GM21723 (cell line): Measurements from ENCODE around the gene PPRC1.
"Not testable (repeated sequence)": the region's sequence is repeated elsewhere in the genome, so short reads cannot be mapped to it uniquely, and the experiment has no call there.

Experiments used
- ATAC-seq: cut with Tn5 transposase; IDR thresholded peaks from one replicate; pipeline ENCODE4 v1.9.1; 2021; ENCODE audit warnings: mild to moderate bottlenecking, moderate library complexity; ENCODE audit not compliant: unreplicated experiment

PPRC1 gene

DNA sequence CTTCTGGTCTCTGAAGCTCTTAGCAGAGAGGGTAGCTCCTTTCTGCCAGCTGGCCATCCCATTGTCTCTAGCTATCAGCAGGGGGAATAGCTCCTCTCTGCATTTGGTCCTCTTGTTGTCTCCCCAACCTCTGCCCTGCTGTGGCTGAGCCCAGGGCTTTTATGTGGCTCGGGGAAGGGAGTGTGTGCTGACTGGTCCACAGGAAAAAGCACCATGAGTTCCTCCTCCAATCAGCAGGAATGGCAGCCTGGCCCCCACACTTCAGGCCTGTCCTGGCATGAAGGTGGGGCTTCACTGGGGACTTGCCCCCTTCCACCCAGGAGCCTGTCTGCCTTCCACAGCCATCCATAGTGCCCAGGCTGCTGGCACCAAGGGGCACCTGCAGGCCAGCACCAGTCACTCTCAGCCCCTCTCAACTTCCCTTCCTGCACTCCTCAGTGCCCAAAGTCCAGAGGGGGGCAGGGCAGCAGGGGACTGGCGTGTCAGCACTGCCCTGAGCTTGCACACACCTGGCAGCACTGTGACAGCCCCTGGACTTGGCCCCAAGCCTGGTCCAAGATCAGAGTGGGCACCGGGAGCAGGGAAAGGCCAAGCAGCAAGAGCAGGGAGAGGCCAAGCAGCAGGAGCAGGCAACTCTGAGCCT is 55.6 kb downstream of the PPRC1 start:
- no peak for ATAC-seq

DNA sequence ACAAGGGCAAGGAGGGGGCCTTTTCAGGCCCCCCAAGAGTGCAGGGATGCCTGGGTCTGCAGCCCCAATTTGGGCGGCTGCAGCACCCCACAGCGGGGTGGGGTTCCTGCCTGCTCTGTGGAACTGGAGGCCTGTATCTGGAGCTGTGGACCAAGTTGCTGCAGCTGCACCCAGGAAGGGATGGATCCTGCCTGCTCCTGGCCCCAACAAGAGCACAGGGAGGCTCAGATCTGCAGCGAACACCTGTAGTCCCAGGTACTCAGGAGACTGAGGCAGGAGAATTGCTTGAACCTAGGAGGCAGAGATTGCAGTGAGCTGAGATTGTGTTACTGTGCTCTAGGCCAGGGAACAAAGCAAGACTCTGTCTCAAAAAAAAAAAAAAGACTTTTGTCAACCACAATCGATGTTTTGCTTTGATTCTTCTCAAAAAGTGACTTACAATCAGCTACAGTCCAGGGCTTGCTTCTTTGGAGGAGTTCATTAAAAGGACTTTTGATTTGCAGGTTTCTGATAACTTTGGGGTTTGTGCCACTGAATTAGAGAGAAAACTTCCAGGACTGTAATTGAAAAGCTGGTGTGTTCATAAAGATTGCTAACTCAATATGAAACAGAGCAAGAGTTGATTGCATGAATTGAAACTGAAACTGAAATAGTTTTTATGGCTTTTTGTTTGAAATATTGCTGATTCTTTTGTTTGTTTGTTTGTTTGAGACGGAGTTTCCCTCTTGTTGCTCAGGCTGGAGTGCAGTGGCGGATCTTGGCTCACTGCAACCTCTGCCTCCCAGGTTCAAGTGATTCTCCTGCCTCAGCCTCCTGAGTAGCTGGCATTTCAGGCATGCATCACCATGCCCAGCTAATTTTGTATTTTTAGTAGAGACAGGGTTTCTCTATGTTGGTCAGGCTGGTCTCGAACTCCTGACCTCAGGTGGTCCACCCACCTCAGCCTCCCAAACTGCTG is 56.4 kb downstream of the PPRC1 start:
- not testable (repeated sequence) for ATAC-seq

DNA sequence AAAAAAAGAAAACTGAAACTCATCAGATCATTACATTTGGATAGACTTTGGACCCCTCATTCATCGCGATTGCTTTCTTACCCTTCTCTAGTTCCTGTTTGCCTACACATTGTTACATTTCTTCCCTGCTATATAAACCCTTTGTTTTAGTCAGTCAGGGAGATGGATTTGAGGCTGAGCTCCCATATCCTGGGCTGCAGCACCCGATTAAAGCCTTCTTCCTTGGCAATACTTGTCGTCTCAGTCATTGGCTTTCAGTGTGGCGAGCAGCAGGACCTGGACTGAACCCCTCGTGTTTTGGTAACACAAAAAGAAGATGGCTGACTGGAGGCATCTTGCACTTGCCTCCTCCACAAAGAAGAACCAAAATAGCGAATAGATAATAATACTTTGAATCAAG is 59.1 kb downstream of the PPRC1 start:
- no peak for ATAC-seq

DNA sequence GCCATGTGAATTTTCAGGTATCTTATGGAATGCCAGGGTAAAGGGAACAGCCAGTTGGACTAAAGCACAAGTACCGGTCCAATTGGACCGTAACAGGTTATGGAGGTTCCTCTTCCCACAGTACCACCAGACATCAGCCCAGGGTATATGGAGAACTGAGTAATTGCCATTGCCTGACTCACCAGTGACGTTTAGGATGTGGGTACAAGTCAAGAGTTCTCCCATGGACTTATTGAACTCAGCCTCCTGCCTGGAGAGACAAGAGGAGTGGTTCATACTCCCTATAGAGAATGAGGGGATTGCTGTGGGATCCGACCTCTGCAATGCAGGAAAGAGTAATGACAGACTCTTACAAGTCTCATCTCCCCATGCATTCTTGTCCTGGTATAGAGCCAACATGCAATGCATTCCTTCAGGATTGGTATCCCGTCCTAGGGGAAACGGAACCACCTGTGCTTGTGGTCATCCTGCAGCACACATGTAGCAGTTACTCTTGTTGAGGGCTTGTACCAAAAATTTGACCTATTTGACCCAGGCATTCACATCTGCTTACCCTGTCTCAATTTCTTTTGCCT is 62.5 kb downstream of the PPRC1 start:
- ATAC-seq = no peak

DNA sequence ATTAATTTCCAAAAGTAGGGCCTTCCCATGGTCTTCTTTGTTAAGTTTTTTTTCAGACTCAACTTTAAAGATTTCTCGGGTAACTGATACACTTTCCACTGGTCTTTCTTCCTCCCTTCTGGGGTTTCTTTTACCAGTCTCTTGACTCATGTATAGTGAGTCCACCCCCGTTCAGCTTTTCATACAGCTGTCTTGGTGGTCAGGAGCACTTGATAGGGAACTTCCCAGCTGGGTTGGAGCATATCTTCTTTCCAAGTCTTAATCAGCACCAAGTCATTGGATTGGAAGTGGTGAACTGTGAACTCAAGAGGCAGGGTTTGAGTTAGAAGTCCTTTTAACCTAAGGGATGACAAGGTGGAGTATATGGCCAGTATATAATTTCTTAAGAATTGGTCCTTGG is 64.1 kb downstream of the PPRC1 start:
- ATAC-seq = no peak

DNA sequence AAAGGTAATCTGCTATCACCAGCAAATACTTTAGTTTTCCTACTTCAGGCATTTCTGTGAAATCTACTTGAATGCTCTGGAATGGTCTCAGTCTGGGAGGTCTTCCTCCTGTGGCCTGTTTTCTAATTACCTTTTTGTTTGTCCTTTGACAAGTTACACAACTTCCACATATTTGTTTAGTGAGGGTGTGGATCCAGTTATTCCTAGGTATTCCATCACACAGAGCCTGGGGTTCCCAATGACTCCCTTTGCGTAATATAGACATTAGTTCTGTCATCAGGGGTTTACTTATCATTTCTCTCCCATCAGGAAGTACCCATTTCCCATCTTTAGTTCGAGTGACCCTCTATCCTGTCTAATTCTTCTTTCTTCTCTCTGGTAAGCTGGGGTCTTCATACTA is 65.2 kb downstream of the PPRC1 start:
- ATAC-seq = no peak
